AG10803 (cell line): Measurements from ENCODE around the gene CHAC1.

ENCODE experiments used
- DNase-seq: peaks from one replicate; pipeline ENCODE4 v3.0.0; 2010; ENCODE audit warnings: low read depth
- H3K4me3 ChIP-seq: 2 replicates; pipeline ENCODE4 v1.5.1; 2011; ENCODE audit warnings: mild to moderate bottlenecking, low read length, control low read depth
- TF ChIP-seq, protein P1 (sequence below): conservative IDR thresholded peaks from 2 replicates; pipeline ENCODE4 v1.5.1; 2011; ENCODE audit warnings: mild to moderate bottlenecking, low read length, control low read depth, inconsistent platforms

CHAC1 gene

DNA sequence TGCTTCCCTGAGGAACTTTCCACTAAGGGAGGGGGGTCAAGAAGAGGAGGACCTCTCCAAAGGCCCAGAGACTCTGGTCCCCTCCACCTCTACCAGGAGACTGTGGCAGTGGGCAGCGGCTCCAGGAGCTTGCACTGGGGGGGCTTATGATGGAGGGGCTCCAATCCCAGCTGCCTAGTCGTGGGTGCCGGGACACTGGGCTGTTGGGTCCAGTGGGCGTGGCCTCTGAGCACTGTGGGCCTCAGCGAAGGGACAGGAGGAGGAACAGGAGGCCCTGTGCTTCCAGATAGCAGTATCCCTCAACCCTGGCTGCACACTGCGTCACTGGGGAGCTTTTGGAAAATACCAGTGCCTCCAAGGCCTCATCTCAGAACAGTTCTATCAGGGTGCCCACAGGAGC, 37.6 kb upstream of the CHAC1 start:
- no peak overlapping the region for H3K4me3 ChIP-seq
- no peak for DNase-seq
- TF ChIP-seq, protein P1, sequence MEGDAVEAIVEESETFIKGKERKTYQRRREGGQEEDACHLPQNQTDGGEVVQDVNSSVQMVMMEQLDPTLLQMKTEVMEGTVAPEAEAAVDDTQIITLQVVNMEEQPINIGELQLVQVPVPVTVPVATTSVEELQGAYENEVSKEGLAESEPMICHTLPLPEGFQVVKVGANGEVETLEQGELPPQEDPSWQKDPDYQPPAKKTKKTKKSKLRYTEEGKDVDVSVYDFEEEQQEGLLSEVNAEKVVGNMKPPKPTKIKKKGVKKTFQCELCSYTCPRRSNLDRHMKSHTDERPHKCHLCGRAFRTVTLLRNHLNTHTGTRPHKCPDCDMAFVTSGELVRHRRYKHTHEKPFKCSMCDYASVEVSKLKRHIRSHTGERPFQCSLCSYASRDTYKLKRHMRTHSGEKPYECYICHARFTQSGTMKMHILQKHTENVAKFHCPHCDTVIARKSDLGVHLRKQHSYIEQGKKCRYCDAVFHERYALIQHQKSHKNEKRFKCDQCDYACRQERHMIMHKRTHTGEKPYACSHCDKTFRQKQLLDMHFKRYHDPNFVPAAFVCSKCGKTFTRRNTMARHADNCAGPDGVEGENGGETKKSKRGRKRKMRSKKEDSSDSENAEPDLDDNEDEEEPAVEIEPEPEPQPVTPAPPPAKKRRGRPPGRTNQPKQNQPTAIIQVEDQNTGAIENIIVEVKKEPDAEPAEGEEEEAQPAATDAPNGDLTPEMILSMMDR = no peak

DNA sequence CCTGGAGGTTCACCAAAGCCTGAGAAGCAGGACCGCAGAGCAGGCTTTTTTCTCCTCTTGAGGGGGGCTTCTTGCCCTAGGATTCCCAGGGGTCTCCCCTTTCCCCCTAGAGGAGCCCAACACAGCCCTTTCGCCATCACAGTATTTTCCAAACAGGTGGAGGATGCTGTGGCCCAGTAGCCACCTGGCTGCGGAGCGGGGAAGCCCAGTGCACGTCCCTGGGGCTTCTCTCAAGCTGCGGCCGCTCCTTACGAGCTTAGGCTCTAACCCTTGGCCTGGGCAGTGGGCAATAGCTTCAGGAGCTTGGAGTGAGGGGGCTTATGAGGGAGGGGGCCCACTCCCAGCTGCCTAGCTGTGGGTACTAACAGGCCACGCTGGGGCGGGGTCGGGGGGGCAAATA, 35.7 kb upstream of the CHAC1 start:
- H3K4me3 ChIP-seq = no peak overlapping the region
- no peak for DNase-seq
- TF ChIP-seq, protein P1 = no peak

DNA sequence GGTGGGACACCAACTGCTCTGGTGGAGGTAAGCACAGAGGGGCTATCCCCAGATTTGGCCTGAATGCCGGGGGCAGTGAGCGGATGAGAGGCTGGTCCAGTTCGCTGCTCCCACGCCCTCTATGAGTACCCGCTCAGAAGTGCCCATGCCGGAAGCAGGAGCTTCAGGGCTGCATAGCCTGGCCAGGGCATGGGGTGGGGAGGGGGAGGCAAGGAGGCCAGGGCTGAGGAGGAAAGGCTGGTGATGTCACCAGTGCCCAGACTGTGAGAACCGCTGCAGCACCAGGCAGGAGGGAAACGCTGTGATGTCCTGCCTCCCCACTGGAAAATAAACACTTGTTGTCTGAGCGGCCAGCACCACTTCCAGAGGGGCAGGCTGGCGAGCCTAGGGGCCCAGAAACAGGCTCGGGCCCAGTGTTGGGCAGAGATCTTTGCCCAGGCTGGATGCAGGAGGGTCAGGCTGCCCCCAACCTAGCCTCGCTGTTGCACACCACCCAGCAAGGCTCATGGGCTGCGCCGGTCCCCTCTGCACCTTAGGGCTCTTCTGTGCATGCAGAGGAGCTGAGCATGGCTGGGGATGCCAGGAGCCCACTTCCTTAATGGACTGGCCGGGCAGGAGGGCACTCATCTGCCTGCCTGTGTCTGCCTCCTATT, 35.0 kb upstream of the CHAC1 start:
- DNase-seq = no peak
- TF ChIP-seq, protein P1 = no peak
- H3K4me3 ChIP-seq = no peak overlapping the region

DNA sequence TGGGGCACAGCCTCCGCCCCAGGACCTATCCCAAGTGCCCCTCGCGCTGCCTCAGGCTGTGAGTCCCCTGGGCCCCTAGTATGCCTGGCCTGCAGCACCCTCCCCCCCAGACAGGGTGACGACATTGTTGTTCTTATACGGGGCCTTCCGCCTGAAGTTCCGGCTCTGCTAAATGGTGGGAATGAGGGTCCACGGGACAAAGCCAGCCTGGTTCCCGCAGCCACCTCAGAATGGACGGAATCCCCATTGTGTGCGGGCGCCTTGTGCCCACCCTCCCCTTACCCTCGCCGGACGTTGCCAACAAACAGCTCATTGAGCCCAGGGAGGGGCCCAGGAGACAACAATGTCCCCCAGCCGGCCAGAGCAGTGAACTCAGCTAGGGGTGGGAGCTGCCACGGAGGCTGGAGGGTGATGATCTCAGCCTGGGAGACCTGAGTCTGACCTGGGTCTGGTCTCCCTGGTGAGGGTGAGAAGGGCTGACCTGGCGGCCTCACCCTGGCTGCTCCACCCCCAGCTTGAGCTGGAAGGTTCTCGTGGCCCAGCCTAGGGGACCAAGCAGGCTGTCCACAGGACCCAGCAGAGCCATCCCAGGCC, 34.4 kb upstream of the CHAC1 start:
- no peak for DNase-seq
- TF ChIP-seq, protein P1 = no peak
- no peak overlapping the region for H3K4me3 ChIP-seq

DNA sequence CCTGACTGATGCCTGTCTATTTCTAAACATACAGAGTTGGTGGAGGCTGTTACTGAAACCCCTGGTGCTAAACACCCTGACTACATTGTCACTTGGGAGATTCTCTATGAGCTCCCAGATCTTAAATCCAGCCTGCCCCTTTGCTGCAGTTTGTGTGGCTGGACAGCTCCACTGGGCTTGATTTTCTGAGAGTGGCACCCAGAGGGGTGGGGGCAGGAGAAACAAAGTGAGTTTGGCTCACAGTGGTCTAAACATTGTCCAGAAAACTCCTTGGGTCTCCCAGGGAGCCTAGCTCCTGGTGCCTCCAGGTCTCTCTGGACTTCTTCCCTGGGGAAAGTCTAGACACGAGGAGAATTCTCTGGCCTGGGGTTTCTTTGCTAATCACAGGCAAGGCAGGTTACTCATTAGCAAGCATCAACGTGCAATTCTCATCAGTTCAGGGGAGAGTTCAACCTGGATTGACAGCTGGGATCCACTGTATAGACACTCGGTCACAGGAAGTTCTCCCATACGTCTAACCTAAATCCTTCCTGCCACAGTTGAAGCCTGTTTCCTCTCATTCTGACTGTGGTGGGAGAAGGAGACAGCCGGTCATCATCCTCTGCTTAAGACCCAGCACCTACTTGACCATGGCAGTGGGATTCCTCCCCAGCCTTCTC, 31.2 kb upstream of the CHAC1 start:
- DNase-seq = no peak
- TF ChIP-seq, protein P1 = no peak
- no peak overlapping the region for H3K4me3 ChIP-seq

DNA sequence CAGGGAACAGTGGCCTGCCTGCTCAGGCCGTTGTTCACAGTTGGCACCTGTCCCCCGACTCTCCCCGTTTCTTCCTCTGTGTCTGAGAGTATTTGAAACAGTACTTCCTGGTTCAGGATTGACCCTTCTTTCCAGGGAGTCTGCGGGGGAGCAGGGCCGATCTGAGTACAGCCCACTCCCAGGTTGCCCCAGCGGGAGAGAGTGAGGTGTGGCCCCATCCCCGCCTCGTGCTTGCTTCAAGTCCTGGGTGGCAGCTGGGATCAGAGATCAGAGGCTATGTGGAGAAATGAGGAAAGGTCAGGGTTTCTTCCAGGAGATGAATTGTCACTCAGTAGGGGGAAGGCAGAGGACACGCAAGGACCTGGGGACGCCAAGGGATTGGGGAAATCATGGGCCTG, 30.7 kb upstream of the CHAC1 start:
- no peak for DNase-seq
- H3K4me3 ChIP-seq = no peak overlapping the region
- TF ChIP-seq, protein P1 = no peak

DNA sequence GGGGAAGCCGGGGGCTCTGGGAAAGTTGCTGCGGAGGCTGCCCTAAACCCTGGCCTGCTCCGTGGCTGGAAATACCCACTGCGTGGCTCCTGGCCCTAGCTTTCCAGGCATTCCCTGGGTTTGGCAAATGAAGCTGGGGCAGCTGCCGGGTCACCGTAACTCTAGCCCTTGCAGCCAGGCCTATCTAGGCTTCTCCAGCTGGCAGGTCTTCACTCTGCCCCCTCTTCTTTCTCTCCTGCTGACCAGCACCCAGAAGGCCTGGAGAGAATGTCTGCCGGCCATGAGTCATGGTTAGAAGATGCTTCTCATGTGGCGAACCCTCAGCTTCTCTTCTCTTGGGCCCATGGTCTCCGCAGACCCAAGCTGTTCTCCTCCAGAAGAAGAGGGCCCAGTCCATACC, 29.7 kb upstream of the CHAC1 start:
- DNase-seq = no peak
- TF ChIP-seq, protein P1 = no peak
- H3K4me3 ChIP-seq = no peak overlapping the region
